ENCODE measurements around the gene PHACTR3.

Gene PHACTR3

DNA sequence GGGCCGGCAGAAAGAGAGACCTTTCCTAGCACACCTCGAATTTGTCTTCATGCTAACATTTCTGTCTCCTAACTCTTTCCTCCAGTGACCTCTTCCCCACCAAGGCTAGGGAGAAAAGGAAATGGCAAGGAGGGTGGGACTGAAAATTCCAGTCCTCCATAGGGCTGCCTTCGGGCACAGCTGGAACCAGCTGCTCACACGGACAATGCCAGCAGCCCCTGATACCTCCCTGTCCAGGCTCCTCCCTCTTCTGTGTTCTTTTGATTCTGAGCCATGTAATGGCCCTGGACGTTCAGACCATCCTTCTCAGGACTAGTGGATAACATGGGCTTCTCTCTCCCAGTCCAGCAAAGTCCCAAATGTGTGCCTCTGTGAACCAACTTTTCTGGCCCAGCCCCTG is 29.1 kb upstream of the PHACTR3 start:
- no peak for DNase-seq

DNA sequence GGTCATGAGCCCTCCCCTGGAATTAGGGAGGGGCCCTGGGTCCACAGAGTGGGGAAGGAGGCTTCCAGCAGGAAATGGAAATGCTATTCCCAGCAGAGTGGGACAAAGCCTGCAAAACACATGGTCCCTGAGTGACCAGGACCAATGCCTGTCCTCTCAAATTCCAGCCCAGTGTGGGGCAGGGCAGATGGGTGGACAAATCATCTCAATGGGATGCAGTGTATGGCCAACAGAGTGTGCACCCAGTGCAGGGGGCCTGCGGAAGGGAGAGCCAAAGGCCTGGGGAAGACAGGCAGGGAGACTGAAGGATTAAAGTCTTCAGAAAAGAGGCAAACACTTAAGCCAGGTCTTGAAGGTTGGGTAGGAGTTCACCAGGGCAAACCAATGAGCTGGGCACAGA is 28.7 kb upstream of the PHACTR3 start:
- no peak for DNase-seq

DNA sequence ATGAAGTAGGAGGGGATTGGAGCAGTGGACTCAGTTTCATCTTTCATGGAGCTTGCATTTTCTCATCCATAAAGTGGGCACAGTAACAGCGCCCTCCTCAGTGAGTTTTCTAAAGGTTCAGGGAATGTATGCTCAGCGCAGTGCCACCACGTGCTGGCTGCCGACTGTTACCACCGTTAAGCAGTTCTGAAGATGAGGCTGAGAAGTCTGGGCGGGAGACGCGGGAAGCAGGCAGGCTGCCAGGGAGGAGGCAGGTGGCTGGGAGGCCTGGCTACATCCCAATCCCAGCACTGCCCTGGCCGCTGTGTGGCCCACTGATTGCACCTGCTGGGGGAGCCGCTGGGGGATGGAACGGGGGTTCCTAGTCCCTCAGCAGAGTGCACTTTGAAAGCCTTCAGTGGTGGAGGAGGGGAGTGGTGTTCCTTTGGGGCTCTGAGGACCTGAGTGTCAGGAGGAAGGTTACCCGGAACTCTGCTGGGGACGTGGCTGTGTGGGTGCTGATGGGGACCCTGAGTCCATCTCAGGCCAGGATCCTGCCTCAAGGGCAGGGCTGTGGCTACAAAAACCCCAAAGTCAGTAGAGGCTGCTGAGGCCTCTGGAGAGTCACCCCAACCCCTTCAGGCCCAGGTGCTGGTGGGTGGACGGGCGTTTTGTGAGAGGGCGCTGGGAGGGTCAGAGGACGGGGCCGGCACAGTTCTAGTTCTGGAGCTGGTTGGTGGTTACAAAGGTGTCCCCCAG is 28.0 kb upstream of the PHACTR3 start:
- DNase-seq = peak; percentile 53

DNA sequence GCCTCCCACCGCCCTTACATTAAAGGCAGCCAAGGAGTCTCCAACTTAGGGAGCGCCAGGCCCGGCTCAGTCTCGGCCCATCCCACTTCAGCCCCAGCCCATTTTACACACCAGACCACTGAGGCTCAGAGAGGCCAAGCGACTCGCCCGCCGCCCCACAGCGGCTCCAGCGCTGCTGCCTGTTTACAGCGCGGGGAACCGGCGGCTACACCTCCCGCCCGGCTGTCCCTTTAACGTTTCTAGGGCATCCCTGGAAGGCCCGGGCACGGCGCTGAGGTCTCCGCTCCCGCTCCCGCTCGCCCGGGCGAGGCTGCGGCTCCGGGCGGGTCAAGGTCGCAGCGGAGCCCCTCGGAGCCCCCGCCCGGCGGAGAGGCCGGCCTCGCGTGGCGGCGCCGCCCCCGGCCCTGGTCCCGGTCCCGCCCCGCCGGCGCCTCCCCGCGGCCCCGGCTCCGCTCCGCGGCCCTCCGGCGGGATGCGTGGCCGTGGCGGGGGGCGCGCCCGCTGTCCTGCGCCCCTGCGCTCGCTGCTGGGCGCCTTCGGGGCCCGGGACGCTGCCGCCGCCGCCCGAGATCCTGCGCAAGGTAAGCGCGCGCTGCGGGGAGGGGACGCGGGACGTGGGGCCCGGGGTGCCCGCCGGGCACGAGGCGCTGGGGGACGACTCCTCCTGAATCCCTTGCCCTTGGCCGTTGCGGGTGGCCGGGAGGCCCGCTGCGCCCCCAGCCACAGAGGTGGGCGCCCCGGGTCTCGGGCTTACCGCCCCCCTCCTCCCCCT is 27.1 kb upstream of the PHACTR3 start:
- no peak for DNase-seq

DNA sequence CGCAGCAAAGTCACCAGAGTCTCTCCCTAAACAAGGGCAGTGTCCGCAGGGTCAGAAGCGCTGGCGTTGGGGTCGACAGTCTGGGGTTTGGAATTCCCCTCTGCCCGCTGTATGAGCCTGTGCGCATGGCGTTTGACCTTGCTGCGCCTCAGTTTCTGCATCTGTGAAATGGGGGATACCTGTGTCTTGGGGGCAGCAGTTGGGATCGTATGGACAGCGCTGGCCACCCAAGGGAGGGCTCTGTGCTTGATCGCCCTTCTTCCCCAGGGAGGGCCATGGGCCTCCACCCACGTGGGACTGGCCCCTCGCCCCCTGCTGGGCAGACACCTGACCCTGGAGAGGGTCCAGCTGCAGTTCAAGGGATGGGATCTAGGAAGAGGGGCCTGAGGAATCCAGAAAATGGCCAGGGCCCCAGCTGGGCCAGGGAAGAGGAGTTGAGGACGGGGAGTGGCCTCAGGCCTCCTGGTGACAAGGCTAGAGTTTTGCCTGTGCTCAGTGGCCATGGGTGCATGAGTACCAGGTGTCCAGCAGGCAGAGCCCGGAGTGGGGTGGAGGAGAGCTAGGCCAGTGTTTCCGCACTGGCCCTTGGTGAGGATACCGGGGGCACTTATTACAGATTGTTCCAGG is 26.4 kb upstream of the PHACTR3 start:
- no peak for DNase-seq

DNA sequence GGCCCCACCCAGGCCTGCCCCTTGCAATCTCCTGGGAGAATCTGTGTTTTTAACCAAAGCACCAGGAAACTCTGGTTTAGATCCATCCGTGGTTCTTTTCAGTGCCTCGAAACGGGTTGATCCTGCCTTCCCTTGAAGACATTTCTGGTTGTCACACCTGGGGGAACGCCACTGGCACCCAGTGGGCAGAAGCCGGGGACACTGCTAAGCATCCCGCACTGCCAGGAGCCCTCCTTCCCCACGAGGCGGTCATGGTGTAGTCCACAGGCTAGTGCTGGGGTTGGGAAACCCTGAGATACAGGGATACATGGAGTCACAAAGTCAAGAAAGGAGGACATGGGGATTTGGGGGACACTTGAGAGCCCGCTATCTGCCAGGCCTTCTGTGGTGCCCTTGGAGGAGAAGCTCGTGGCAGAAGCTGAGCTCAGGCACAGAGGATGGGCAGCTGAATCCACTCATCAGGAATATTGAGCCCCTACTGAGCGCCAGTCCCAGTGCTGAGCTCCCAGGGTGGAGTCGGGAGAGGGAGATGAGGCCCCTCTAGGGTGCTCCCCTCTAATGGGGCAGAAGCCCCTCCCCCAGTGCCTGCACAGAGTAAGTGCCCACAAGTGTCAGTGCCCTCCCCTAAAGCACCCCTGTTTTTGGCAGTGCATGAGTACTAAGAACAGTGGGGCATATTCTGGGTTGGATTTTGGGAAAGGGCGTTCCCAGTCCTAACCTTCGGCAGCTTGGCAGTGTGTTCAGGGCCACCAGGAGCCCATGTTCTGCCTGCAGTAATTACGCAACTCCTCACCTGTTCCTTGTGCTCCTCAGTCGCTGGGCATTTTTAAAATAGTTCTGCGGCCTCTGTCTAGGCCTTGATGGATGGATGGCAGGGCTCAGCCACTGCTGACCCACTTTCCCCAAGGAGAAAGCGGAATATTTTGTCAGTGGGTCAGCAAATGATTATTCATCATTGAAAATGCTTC is 25.6 kb upstream of the PHACTR3 start:
- no peak for DNase-seq

DNA sequence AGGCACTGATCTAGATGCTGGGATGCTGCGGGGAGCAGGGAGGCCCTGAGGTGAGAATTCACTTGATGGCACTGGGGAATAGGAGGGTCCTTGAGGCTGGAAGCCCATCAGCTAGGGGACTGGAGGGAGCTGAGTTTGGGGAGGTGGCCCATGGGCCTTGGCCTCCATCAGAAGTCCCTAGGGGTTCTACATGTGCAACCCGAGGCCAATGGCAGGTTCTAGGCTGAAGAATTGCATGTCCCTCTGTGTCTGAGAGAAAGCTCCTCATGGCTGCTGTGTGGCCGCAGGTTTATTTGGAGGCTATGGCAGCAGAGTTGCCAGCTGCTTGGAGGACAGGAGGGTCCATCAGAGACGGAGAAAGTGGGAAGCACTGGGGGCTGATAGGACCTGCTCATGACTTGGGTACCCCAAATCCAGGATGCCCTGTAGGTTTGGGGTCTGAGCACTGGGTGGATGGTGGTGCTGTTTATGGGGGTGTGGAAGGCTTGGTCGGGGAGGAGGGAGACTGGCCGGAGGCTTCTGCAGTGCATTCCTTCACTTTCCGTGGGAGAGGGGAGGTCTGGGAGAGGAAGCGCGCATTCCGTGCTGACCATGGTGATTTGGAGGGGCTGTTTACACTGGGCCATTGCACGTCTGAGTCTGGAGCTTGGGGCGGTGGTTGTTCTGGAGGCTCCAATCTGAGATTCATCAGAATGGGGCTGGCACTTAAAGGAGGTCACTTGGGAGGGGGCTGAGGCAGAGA is 24.8 kb upstream of the PHACTR3 start:
- DNase-seq = no peak

DNA sequence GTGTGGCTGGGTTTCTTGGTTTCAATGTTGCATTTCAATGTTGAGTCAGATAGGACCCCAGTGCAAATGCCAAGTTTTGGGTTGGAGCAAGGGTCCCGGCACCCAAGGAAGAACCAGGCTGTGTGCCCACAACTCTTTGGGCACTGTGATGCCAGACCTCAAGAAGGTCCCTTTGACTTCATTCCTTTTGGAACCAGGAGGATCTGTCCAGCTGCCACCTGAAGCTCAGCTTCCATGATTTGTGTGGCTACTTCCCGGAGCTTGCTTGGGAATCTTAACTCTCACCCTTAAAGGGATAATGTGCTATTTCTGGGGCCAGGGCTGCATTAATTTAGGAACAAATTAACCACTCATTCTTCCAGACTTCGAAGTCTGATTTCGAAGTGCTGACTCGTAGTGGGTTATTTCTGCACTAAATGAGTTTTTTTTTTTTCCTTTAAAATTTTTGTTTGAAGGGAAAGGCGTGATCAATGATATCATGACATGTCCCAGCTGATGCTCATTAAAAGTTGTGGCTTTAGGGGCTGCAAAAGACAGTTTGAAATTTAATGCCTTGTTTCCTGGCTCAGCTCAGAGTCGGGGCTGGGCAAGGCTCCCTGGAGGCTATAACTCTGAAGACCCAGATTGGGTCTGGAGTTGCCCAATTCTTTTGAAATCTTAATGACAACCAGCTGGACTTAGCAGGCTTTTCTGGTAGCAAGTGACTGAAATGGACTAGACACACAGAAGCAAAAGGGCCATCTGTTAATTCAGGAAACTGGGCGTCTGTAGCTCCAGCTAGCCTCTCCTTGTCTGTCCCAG is 24.0 kb upstream of the PHACTR3 start:
- no peak for DNase-seq

DNA sequence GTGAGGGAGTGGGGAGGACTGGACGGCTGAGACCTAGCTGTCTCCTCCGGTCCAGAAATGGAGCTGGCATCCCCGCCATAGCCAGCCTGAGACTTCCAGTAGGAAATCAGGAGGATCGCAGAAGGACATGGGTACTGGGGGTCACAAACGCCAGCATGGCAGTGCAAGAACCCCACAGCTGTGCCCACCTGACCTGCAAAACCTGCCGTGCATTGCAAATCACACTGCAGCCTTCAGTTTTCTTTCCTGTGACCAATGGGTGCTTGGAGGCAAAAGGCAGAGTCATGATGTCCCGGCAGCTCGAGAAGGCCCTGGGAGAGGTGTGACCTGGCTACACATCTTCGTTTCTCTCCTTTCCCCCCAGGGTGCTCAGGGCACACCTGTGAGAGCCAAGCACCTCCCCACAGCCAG is 23.3 kb upstream of the PHACTR3 start:
- no peak for DNase-seq

DNA sequence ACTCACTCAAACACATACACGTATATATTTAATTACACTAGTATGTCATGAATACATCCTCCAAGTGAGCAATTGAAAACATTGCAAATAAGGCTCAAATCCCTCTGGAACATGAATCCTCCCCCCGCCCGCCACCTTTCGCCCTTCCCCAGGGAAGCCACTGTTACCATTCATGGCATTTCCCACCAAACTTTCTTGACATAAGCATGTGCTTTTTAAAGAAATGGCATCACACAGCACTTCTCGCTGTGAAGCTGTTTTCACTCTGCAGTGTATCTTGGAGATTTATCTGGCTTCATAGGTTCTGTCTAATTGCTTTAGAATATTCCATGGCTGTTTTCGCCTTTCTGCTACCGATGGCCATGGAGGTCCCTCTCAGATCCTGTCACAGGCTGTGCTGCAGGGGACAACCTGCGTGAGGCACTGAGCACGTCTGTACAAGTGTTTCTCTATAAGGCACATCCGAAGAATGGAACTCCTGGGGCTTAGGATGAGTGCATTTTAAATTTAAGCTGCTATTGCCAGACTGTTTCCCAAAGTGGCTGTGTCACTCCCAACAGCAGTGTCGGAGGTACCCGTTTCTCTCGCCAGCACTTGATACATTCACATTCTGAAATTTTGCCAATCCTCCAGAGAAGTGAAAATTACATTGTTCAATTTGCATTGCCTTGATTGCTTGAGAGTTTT is 22.2 kb upstream of the PHACTR3 start:
- no peak for DNase-seq

DNA sequence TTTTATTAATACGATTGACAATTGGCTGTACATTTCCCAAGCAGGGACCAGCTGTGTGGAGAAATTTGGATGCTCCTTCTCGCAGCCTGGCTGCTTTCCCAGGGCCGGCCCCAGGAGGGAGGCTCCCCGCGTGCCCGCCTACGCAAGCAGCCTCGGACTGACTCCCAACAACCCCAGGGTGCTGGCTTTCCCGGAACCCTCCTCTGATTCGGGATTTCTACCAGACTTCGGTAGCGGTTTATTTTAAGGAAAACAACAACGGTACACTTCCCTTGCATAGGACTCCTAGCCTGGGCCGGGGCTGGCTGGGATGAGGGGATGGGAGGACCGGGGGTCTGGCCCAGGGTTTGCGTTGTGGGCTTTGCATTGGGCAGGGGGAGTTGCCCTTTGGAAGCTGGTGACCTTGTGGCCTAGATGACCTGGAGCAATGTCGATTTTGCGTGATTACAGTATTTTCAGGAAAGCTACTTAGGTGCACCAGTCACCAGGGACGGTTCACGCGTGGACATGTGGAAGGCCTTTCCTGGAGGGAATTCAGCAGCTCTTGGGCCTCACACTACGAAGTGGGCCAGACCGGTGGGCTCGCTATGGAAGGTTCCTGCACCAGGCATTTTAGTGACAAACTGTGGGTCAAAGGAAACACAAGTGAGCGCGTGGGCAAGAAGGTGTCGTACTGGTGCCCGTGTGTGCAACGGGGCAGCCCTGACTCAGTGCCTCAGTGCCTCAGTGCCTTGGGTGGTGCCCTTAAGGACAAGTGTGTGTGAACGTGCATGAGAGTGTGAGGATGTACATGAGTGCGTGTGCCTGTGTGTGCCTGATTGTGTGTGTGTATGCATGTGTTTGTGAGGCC is 20.7 kb upstream of the PHACTR3 start:
- no peak for DNase-seq

DNA sequence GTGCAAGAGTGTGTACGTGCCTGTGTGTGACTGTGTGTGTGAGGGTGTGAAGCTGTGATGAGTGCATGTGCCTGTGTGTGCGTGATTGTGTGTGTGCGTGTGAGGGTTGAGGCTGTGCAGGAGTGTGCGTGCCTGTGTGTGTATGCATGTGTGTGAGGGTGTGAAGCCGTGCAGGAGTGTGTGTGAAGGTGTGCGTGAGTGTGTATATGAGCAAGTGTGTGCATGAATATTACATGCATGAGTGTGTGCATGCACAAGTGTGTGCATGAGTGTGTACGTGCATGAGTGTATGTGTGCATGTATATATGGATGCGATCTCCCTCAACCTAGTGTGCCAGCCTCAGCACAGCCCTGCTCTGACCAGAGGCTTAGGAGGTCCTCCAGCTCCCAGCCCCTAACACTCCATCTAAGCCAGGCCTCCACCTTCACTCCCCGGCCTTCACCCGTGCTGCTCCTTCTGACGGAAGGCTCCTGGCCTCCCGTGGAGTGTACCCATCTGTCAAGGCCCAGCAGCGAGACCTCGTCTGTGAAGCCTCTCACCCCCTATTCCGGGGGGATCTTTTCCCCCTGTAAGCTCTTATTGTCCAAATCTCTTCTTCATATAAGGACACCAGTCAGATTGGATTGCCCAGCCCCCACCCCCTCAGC is 19.9 kb upstream of the PHACTR3 start:
- DNase-seq = no peak

DNA sequence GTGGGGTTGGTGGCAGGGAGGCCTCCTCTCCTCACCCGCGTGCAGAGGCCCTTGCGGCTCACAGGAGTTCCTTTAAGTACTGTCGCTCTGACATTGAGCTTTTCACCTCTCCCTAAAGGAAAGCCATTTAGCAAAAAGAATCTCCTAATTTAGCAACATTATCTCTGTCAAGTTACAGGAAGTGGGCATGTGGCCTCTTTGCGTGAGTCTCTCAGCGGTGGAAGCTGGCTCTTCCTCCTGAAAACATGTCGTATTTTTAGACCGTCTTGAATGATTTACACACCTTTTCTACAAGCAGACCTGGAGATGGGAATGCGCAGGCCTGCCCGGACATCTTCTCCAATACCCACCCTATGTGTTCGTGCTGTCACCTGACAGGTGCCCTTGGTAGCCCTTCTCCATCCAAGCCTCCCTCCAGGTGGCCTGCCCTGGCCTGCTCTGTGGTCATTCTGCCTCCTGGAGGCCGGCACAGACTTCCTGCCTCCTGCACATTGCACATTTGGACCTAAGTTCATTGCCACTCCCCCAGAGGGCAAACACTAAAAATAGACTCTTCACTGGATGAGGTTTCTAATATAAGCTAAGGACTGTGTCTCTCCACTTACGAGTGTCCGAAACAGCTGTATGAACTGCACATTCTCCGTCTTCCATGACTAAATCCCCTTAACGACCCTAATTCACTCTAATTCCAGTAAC is 18.5 kb upstream of the PHACTR3 start:
- no peak for DNase-seq

DNA sequence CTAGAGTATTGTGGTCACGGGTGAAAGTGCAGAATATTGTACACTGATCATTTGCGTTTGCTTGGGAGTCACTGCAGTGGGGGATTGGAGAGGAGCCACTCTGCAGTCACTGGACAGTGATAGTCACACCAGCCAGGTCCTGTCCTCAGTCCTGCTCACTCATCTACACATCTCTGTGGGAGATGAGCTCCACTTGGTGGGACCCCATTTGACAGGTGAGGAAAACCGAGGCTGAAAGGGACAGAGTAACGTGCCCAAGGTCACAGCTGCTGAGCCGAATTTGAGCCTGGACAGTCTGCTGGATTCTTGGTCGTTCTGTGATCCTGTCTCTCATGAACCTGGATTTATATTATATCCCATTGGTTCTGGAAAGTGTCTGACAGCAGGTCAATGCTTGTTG is 17.7 kb upstream of the PHACTR3 start:
- no peak for DNase-seq

DNA sequence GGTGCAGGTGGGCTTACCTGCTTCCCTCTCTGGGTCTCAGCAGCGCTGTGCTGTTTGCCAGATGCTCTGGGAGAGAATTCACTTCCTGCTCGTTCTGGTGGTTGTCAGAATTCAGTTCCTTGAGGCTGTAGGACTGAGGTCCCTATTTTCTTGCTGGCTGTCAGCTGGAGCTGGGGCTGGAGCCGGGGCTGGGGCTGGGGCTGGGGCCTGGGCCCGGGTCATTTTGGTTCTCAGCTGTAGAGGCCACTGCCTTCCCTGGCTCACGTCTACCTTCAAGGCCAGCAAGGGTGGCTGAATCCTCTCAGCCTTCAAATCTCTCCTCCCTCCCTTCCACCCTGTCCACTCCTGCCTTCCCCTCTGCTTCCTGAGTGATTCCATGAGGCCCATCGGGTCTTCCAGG is 16.8 kb upstream of the PHACTR3 start:
- DNase-seq = no peak

DNA sequence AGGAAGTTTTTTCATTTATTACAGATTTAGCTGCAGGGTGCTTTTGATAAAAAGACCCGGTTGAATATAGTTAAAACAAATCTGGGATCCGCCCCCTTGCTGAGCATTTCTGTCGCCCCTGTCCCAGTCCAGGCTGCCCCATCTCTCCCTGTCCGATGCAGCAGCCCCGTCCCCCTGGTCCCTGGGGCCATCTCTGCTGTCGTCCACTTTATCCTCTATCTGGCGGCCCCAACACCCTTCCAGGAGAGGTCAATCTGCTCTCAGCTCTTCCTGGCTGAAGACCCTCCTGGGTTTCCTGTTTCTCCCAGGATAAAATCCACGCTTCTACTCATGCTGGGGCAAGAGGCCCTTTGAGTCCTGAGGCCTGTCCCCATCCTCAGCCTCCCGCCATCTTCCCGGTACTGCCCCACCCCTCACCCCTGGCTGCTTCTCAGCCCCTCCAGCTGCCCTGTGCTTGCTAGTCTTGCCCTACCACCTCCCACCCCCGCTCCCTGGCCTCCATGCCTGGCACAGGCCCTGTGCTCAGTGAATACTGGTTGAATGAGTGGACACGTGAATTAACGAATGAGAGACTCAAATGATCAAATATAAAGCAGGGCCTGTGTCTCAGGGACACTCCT is 16.0 kb upstream of the PHACTR3 start:
- DNase-seq = no peak

DNA sequence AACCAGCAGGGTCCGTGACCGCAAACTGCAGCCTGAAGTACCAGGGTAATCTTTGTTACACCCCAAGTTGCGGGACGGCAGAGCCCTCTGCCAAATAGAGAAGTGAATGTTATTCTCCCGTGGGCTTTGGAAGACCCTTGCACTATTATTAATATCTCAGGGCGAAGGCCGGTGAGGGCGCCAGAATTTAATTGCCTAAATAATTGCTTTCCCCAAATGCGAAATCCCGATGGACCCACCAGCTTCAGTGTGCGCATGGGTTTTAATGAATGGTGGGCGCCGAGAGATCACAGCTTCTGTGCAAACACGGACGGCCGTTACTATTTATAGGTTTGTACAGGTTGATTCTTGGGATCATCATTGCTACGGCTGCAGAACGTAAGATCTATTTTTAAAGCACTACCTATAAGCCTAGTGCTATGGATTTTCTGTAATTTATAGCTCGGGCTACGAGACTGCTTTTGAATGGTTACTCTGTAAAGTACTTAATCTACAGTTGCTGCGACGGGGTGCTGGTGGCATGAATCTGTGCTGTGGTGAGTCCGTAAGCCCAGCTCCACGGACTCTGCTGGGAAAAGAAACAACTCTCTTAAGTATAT is 15.2 kb upstream of the PHACTR3 start:
- no peak for DNase-seq

DNA sequence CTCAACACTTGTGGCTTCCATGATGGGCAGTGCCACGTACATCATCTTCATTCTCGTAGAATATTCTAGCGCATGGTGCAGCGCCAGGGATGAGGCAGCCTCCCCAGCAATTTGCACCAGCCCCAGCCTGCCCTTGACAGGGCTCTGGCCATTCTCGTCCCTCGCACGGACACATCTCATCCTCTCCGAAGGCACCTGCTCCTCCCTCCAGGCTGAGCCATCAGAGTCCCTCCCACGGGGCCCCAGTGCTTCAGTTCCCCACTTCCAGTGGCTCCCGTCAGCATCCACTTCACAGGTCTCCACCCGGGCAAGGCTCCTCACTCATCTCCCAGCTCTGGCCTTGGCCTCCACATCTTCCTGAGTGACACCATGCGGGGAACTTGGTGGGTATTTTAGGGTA is 13.3 kb upstream of the PHACTR3 start:
- no peak for DNase-seq
